GM23338 (cell line): ENCODE measurements around the gene MKKS. TPM values are rescaled to one million over a fixed set of nuclear protein-coding genes. Genes with fewer than 3 reads are reported as not detected.
A peak's percentile ranks its signal among the peaks of the same experiment; 100 is the strongest.

Source experiments
- ATAC-seq: fragments of 200-7000 bp; cut with Tn5 transposase; 3 replicates; pipeline ENCODE4 v1.9.1; 2020
- DNase-seq: peaks from one replicate; pipeline ENCODE4 v3.0.0-alpha.2; 2015; ENCODE audit warnings: low spot score
- H2AFZ ChIP-seq: fragments of 200-600 bp; sonication (generic); 2 replicates; pipeline ENCODE4 v1.8.0; 2016; ENCODE audit warnings: antibody characterized with exemption, mild to moderate bottlenecking, moderate library complexity
- H3F3A ChIP-seq: fragments of 200-600 bp; sonication (generic); replicated peaks from 2 replicates; pipeline ENCODE4 v1.8.0; 2017; ENCODE audit warnings: antibody characterized with exemption, mixed run types, low read depth
- H3K27ac ChIP-seq: fragments of 200-600 bp; sonication (generic); 2 replicates; pipeline ENCODE4 v1.6.1; 2016; ENCODE audit warnings: low read depth
- H3K27me3 ChIP-seq: fragments of 200-600 bp; sonication (generic); 2 replicates; pipeline ENCODE4 v1.8.0; 2016; ENCODE audit warnings: mild to moderate bottlenecking, mixed run types, moderate library complexity; ENCODE audit not compliant: insufficient read depth
- H3K36me3 ChIP-seq: fragments of 200-600 bp; sonication (generic); 2 replicates; pipeline ENCODE4 v1.8.0; 2016; ENCODE audit warnings: mild to moderate bottlenecking; ENCODE audit not compliant: insufficient read depth
- H3K4me1 ChIP-seq: fragments of 200-600 bp; sonication (generic); 2 replicates; pipeline ENCODE4 v1.8.0; 2016; ENCODE audit warnings: mild to moderate bottlenecking, moderate library complexity; ENCODE audit not compliant: insufficient read depth
- H3K4me2 ChIP-seq: fragments of 200-600 bp; sonication (generic); 2 replicates; pipeline ENCODE4 v1.7.1; 2017; ENCODE audit warnings: mixed run types
- H3K4me3 ChIP-seq: fragments of 200-600 bp; sonication (generic); 2 replicates; pipeline ENCODE4 v1.6.1; 2016; ENCODE audit warnings: mixed run types
- H3K79me2 ChIP-seq: fragments of 200-600 bp; sonication (generic); replicated peaks from 2 replicates; pipeline ENCODE4 v1.8.0; 2017; ENCODE audit warnings: mild to moderate bottlenecking; ENCODE audit not compliant: insufficient read depth
- H3K9me2 ChIP-seq: fragments of 200-600 bp; sonication (generic); 2 replicates; pipeline ENCODE4 v1.8.0; 2017; ENCODE audit not compliant: insufficient read depth
- H4K20me1 ChIP-seq: fragments of 200-600 bp; sonication (generic); replicated peaks from 2 replicates; pipeline ENCODE4 v1.8.0; 2017; ENCODE audit warnings: mild to moderate bottlenecking; ENCODE audit not compliant: insufficient read depth
- H3K27ac Mint-ChIP-seq: 2 replicates; pipeline ENCODE4 v1.8.0; 2020; ENCODE audit warnings: inconsistent platforms, mild to moderate bottlenecking, moderate library complexity, mixed read lengths
- H3K27me3 Mint-ChIP-seq: 3 replicates; pipeline ENCODE4 v1.8.0; 2022; ENCODE audit warnings: low read depth, mild to moderate bottlenecking, moderate library complexity, mixed read lengths, inconsistent platforms; ENCODE audit not compliant: insufficient read depth, poor library complexity
- H3K36me3 Mint-ChIP-seq: 3 replicates; pipeline ENCODE4 v1.8.0; 2021; ENCODE audit warnings: low read depth, mild to moderate bottlenecking, inconsistent platforms, moderate library complexity, mixed read lengths
- H3K4me1 Mint-ChIP-seq: 3 replicates; pipeline ENCODE4 v1.8.0; 2020; ENCODE audit warnings: mild to moderate bottlenecking, inconsistent platforms, mixed read lengths
- H3K4me3 Mint-ChIP-seq: 3 replicates; pipeline ENCODE4 v1.8.0; 2021; ENCODE audit warnings: moderate library complexity, mild to moderate bottlenecking, inconsistent platforms, mixed read lengths
- H3K9me3 Mint-ChIP-seq: 3 replicates; pipeline ENCODE4 v1.8.0; 2020; ENCODE audit warnings: moderate library complexity, mild to moderate bottlenecking, inconsistent platforms, mixed read lengths
- CREB1 ChIP-seq: fragments of 250-450 bp; sonication (Bioruptor Pico); IDR thresholded peaks from 2 replicates; pipeline ENCODE4 v1.5.0; 2020; ENCODE audit warnings: low read depth, mild to moderate bottlenecking, moderate library complexity
- ETS1 ChIP-seq: IDR thresholded peaks from 2 replicates; pipeline ENCODE4 v1.6.1; 2016; ENCODE audit warnings: antibody characterized with exemption
- EZH2 ChIP-seq: fragments of 200-600 bp; sonication (generic); IDR thresholded peaks from one replicate; pipeline ENCODE4 v1.8.0; 2017; ENCODE audit warnings: antibody characterized with exemption, mild to moderate bottlenecking, low read depth; ENCODE audit not compliant: unreplicated experiment
- EZH2phosphoT487 ChIP-seq: fragments of 200-600 bp; sonication (generic); IDR thresholded peaks from one replicate; pipeline ENCODE4 v1.8.1; 2018; ENCODE audit warnings: antibody characterized with exemption; ENCODE audit not compliant: unreplicated experiment
- JUNB ChIP-seq: IDR thresholded peaks from one replicate; pipeline ENCODE4 v1.6.1; 2016; ENCODE audit warnings: antibody characterized with exemption; ENCODE audit not compliant: unreplicated experiment
- NANOG ChIP-seq: IDR thresholded peaks from 2 replicates; pipeline ENCODE4 v1.6.1; 2016; ENCODE audit warnings: antibody characterized with exemption, borderline replicate concordance
- POLR2AphosphoS5 ChIP-seq: IDR thresholded peaks from 2 replicates; pipeline ENCODE4 v1.6.1; 2016; ENCODE audit warnings: antibody characterized with exemption, low read depth
- REST ChIP-seq: IDR thresholded peaks from one replicate; pipeline ENCODE4 v1.6.1; 2018; ENCODE audit warnings: antibody characterized with exemption; ENCODE audit not compliant: unreplicated experiment
- STAT1 ChIP-seq: IDR thresholded peaks from one replicate; pipeline ENCODE4 v1.6.1; 2016; ENCODE audit warnings: antibody characterized with exemption; ENCODE audit not compliant: unreplicated experiment
- ZNF114 ChIP-seq: fragments of 250-450 bp; sonication (Bioruptor Pico); IDR thresholded peaks from 2 replicates; pipeline ENCODE4 v1.5.0; 2020; ENCODE audit warnings: mild to moderate bottlenecking, moderate library complexity
- ZNF331 ChIP-seq: fragments of 250-450 bp; sonication (Bioruptor Pico); IDR thresholded peaks from 2 replicates; pipeline ENCODE4 v1.5.0; 2020; ENCODE audit warnings: low read depth, mild to moderate bottlenecking, moderate library complexity
- polyA plus RNA-seq: library from polyadenylated mRNA; unstranded; fragments of >200 nt; fragmentation: Nextera tagmentation; extraction: Ambion mirVana; gene quantifications from 2 replicates; pipeline ENCODE4 v1.2.1, GENCODE V29; 2016
- total RNA-seq: library from RNA; depleted of rRNA; stranded (reverse); fragments of >200 nt; shearing (Covaris generic); gene quantifications from 2 replicates; pipeline ENCODE4 v1.2.3, GENCODE V29; 2014
- TF ChIP-seq, protein P1 (sequence below), 2 experiments: fragments of 200-600 bp in 1 of 2; sonication (generic) in 1 of 2; conservative IDR thresholded peaks; 2 replicates each; pipeline versions ENCODE4 v1.5.1 to v1.6.1; 2016 to 2017; ENCODE audit warnings: antibody characterized with exemption in 2 of 2, low read depth in 2 of 2, mild to moderate bottlenecking in 2 of 2, moderate library complexity in 1 of 2
- TF ChIP-seq, protein P2 (sequence below): fragments of 250-450 bp; sonication (Bioruptor Pico); IDR thresholded peaks from 2 replicates; pipeline ENCODE4 v1.5.0; 2020; ENCODE audit warnings: mild to moderate bottlenecking, moderate library complexity

The MKKS gene
- total and polyA plus RNA-seq, 2 experiments from 2014 or later: 13.4 to 16.7 TPM

DNA sequence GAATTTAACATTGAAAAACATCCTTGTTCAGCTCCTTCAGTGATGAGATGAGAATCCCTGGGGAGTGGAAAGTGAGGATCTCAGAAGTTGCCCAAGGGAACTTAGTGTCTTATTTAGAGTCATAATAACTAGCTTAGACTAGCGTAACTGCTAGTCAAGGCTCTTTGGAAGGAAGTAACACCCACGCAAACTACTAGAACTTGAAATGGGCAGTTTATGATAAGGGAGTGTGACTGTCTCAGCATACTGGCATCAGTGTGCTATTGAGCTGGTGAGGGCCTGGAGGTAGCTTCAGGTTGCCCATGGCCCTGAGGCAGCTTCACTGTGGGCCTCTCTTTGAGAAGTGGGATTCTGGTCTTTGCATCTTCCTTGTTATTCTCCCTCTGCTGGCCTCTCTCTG is 41.2 kb upstream of the MKKS start:
- no peaks in the 10 kb centered on the region for H3K36me3 Mint-ChIP-seq
- no peak overlapping the region for H3K4me3 Mint-ChIP-seq
- Histone ChIP-seq H3K4me3 (no peak overlapping the region), H3K4me2 (0 out of 2 replicates have a peak overlapping the region, but pooled peaks have one; percentile 5), H3F3A (no peaks in the 10 kb centered on the region), H3K36me3 (no peaks in the 10 kb centered on the region), H3K27ac (no peak overlapping the region), H3K27me3 (no peaks in the 10 kb centered on the region), H3K4me1 (peaks cover 36% of the 10 kb centered on the region), H4K20me1 (no peaks in the 10 kb centered on the region; the same call in 1 of the 2 replicates), H2AFZ (no peak overlapping the region), H3K9me2 (0 out of 2 replicates have a peak, but pooled peaks cover 5% of the 10 kb centered on the region), H3K79me2 (peaks cover 23% of the 10 kb centered on the region)
- no peak for DNase-seq
- no peak overlapping the region for H3K27ac Mint-ChIP-seq
- peaks cover 7% of the 10 kb centered on the region for H3K27me3 Mint-ChIP-seq
- peaks cover 35% of the 10 kb centered on the region for H3K4me1 Mint-ChIP-seq
- ATAC-seq: no peak
- TF ChIP-seq, protein P1, sequence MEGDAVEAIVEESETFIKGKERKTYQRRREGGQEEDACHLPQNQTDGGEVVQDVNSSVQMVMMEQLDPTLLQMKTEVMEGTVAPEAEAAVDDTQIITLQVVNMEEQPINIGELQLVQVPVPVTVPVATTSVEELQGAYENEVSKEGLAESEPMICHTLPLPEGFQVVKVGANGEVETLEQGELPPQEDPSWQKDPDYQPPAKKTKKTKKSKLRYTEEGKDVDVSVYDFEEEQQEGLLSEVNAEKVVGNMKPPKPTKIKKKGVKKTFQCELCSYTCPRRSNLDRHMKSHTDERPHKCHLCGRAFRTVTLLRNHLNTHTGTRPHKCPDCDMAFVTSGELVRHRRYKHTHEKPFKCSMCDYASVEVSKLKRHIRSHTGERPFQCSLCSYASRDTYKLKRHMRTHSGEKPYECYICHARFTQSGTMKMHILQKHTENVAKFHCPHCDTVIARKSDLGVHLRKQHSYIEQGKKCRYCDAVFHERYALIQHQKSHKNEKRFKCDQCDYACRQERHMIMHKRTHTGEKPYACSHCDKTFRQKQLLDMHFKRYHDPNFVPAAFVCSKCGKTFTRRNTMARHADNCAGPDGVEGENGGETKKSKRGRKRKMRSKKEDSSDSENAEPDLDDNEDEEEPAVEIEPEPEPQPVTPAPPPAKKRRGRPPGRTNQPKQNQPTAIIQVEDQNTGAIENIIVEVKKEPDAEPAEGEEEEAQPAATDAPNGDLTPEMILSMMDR (conservative IDR thresholded peaks at IDR 0.05; ENCODE audit: low read depth in 2 of 2): no peak
- TF ChIP-seq POLR2AphosphoS5 (no peak), JUNB (no peak), EZH2phosphoT487 (no peak), ETS1 (no peak), EZH2 (no peak), ZNF331 (no peak), NANOG (no peak), REST (no peak), CREB1 (CRISPR knock-in tag) (no peak), STAT1 (no peak), ZNF114 (CRISPR knock-in tag) (no peak)
- TF ChIP-seq, protein P2, sequence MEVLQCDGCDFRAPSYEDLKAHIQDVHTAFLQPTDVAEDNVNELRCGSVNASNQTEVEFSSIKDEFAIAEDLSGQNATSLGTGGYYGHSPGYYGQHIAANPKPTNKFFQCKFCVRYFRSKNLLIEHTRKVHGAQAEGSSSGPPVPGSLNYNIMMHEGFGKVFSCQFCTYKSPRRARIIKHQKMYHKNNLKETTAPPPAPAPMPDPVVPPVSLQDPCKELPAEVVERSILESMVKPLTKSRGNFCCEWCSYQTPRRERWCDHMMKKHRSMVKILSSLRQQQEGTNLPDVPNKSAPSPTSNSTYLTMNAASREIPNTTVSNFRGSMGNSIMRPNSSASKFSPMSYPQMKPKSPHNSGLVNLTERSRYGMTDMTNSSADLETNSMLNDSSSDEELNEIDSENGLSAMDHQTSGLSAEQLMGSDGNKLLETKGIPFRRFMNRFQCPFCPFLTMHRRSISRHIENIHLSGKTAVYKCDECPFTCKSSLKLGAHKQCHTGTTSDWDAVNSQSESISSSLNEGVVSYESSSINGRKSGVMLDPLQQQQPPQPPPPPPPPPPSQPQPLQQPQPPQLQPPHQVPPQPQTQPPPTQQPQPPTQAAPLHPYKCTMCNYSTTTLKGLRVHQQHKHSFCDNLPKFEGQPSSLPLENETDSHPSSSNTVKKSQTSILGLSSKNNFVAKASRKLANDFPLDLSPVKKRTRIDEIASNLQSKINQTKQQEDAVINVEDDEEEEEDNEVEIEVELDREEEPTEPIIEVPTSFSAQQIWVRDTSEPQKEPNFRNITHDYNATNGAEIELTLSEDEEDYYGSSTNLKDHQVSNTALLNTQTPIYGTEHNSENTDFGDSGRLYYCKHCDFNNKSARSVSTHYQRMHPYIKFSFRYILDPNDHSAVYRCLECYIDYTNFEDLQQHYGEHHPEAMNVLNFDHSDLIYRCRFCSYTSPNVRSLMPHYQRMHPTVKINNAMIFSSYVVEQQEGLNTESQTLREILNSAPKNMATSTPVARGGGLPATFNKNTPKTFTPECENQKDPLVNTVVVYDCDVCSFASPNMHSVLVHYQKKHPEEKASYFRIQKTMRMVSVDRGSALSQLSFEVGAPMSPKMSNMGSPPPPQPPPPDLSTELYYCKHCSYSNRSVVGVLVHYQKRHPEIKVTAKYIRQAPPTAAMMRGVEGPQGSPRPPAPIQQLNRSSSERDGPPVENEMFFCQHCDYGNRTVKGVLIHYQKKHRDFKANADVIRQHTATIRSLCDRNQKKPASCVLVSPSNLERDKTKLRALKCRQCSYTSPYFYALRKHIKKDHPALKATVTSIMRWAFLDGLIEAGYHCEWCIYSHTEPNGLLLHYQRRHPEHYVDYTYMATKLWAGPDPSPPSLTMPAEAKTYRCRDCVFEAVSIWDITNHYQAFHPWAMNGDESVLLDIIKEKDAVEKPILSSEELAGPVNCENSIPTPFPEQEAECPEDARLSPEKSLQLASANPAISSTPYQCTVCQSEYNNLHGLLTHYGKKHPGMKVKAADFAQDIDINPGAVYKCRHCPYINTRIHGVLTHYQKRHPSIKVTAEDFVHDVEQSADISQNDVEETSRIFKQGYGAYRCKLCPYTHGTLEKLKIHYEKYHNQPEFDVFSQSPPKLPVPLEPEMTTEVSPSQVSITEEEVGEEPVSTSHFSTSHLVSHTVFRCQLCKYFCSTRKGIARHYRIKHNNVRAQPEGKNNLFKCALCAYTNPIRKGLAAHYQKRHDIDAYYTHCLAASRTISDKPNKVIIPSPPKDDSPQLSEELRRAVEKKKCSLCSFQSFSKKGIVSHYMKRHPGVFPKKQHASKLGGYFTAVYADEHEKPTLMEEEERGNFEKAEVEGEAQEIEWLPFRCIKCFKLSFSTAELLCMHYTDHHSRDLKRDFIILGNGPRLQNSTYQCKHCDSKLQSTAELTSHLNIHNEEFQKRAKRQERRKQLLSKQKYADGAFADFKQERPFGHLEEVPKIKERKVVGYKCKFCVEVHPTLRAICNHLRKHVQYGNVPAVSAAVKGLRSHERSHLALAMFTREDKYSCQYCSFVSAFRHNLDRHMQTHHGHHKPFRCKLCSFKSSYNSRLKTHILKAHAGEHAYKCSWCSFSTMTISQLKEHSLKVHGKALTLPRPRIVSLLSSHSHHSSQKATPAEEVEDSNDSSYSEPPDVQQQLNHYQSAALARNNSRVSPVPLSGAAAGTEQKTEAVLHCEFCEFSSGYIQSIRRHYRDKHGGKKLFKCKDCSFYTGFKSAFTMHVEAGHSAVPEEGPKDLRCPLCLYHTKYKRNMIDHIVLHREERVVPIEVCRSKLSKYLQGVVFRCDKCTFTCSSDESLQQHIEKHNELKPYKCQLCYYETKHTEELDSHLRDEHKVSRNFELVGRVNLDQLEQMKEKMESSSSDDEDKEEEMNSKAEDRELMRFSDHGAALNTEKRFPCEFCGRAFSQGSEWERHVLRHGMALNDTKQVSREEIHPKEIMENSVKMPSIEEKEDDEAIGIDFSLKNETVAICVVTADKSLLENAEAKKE (CRISPR knock-in tag): no peak
- H3K9me3 Mint-ChIP-seq: no peaks in the 10 kb centered on the region
